MM.1S (cell line): ENCODE data around the gene PCDH20.
"Not testable (repeated sequence)": the region's sequence is repeated elsewhere in the genome, so short reads cannot be mapped to it uniquely, and the experiment has no call there.

Source experiments
- DNase-seq: peaks from one replicate; pipeline ENCODE4 v3.0.0-alpha.2; 2015
- H2AFZ ChIP-seq: fragments of 300-600 bp; sonication (generic); 2 replicates; pipeline ENCODE4 v1.6.0; 2016; ENCODE audit warnings: antibody characterized with exemption, low read length
- H3F3A ChIP-seq: fragments of 300-600 bp; sonication (generic); 2 replicates; pipeline ENCODE4 v1.6.1; 2016; ENCODE audit warnings: mild to moderate bottlenecking, antibody characterized with exemption, low read length, moderate library complexity, mixed read lengths; ENCODE audit not compliant: insufficient read depth
- H3K27ac ChIP-seq: fragments of 300-600 bp; sonication (generic); 2 replicates; pipeline ENCODE4 v1.5.1; 2016; ENCODE audit warnings: mild to moderate bottlenecking, low read length
- H3K27me3 ChIP-seq: fragments of 300-600 bp; sonication (generic); replicated peaks from 2 replicates; pipeline ENCODE4 v1.6.0; 2016; ENCODE audit warnings: low read length; ENCODE audit not compliant: insufficient read depth
- H3K36me3 ChIP-seq: fragments of 300-600 bp; sonication (generic); replicated peaks from 2 replicates; pipeline ENCODE4 v1.6.1; 2016; ENCODE audit warnings: mild to moderate bottlenecking, low read length, mixed read lengths; ENCODE audit not compliant: insufficient read depth
- H3K4me1 ChIP-seq: fragments of 300-600 bp; sonication (generic); 2 replicates; pipeline ENCODE4 v1.6.1; 2016; ENCODE audit warnings: low read length, mixed read lengths
- H3K4me2 ChIP-seq: fragments of 300-600 bp; sonication (generic); 2 replicates; pipeline ENCODE4 v1.6.0; 2016; ENCODE audit warnings: low read depth, low read length
- H3K4me3 ChIP-seq: fragments of 300-600 bp; sonication (generic); 2 replicates; pipeline ENCODE4 v1.5.1; 2016; ENCODE audit warnings: low read length, mixed read lengths
- H3K79me2 ChIP-seq: fragments of 300-600 bp; sonication (generic); 2 replicates; pipeline ENCODE4 v1.6.1; 2016; ENCODE audit warnings: mixed run types, low read length, mixed read lengths
- H3K9ac ChIP-seq: fragments of 300-600 bp; sonication (generic); 2 replicates; pipeline ENCODE4 v1.6.1; 2016; ENCODE audit warnings: low read length, mixed read lengths
- H3K9me2 ChIP-seq: fragments of 300-600 bp; sonication (generic); replicated peaks from 2 replicates; pipeline ENCODE4 v1.6.1; 2016; ENCODE audit warnings: mild to moderate bottlenecking, low read length, mixed read lengths; ENCODE audit not compliant: insufficient read depth
- H3K9me3 ChIP-seq: fragments of 300-600 bp; sonication (generic); replicated peaks from 2 replicates; pipeline ENCODE4 v1.6.1; 2016; ENCODE audit warnings: mild to moderate bottlenecking, low read length, mixed read lengths; ENCODE audit not compliant: insufficient read depth
- H4K20me1 ChIP-seq: fragments of 300-600 bp; sonication (generic); 2 replicates; pipeline ENCODE4 v1.6.1; 2016; ENCODE audit warnings: mild to moderate bottlenecking, low read length, moderate library complexity, mixed read lengths; ENCODE audit not compliant: insufficient read depth
- CTCF ChIP-seq: fragments of 300-600 bp; sonication (generic); IDR thresholded peaks from 2 replicates; pipeline ENCODE4 v1.5.1; 2016; ENCODE audit warnings: antibody characterized with exemption, low read length, mixed read lengths
- EZH2 ChIP-seq: fragments of 300-600 bp; sonication (generic); optimal IDR thresholded peaks from 2 replicates; pipeline ENCODE3; 2017; ENCODE audit warnings: low read depth, mild to moderate bottlenecking, antibody characterized with exemption, low read length, mixed read lengths
- EZH2phosphoT487 ChIP-seq: fragments of 300-600 bp; sonication (generic); IDR thresholded peaks from 2 replicates; pipeline ENCODE4 v1.6.1; 2018; ENCODE audit warnings: antibody characterized with exemption, low read length

The PCDH20 gene

GRCh38 chr13:61387694-61388093 is 28.0 kb downstream of the PCDH20 start:
- Histone ChIP-seq H3K4me3 (no peak overlapping the region), H3K4me1 (peaks cover 10% of the 10 kb centered on the region; the same call in 1 of the 2 replicates), H3K9me2 (no peaks in the 10 kb centered on the region), H3K27ac (no peak overlapping the region), H3K9me3 (no peaks in the 10 kb centered on the region), H3K4me2 (no peak overlapping the region), H3K9ac (no peak overlapping the region), H2AFZ (no peak overlapping the region), H3F3A (peaks cover 12% of the 10 kb centered on the region), H3K79me2 (no peaks in the 10 kb centered on the region), H3K27me3 (no peaks in the 10 kb centered on the region), H4K20me1 (no peaks in the 10 kb centered on the region), H3K36me3 (no peaks in the 10 kb centered on the region)
- DNase-seq = no peak
- TF ChIP-seq CTCF (no peak), EZH2 (no peak), EZH2phosphoT487 (no peak)

- H3F3A ChIP-seq = no peaks in the 10 kb centered on the region
- H4K20me1 ChIP-seq = no peaks in the 10 kb centered on the region
- H3K79me2 ChIP-seq = no peaks in the 10 kb centered on the region
- no peaks in the 10 kb centered on the region for H3K9me3 ChIP-seq
- H3K4me2 ChIP-seq = no peak overlapping the region
- H3K27me3 ChIP-seq = no peaks in the 10 kb centered on the region
- H2AFZ ChIP-seq = no peak overlapping the region
- no peaks in the 10 kb centered on the region for H3K4me1 ChIP-seq
- no peak overlapping the region for H3K9ac ChIP-seq
- TF ChIP-seq EZH2 (no peak), EZH2phosphoT487 (no peak), CTCF (no peak)
- no peaks in the 10 kb centered on the region for H3K36me3 ChIP-seq
- H3K4me3 ChIP-seq = no peak overlapping the region
- H3K27ac ChIP-seq = no peak overlapping the region
- no peak for DNase-seq
- H3K9me2 ChIP-seq = no peaks in the 10 kb centered on the region
These were observed 32.5 kb downstream of the PCDH20 start for GRCh38 chr13:61383111-61383510.

GRCh38 chr13:61370520-61370919 is 45.1 kb downstream of the PCDH20 start:
- TF ChIP-seq EZH2phosphoT487 (no peak), CTCF (no peak), EZH2 (no peak)
- Histone ChIP-seq H3K9ac (no peak overlapping the region), H2AFZ (0 out of 2 replicates have a peak overlapping the region, but pooled peaks have one; percentile 19), H4K20me1 (no peaks in the 10 kb centered on the region), H3K4me1 (peaks cover 14% of the 10 kb centered on the region), H3F3A (no peaks in the 10 kb centered on the region), H3K9me3 (no peaks in the 10 kb centered on the region), H3K27me3 (no peaks in the 10 kb centered on the region), H3K36me3 (no peaks in the 10 kb centered on the region), H3K79me2 (no peaks in the 10 kb centered on the region), H3K27ac (peak overlapping the region; percentile 42; the same call in 1 of the 2 replicates), H3K9me2 (no peaks in the 10 kb centered on the region), H3K4me2 (peak overlapping the region; percentile 43; the same call in 1 of the 2 replicates), H3K4me3 (no peak overlapping the region)
- peak; percentile 41 for DNase-seq

GRCh38 chr13:61364690-61365089 is 51.0 kb downstream of the PCDH20 start:
- H3K9me3 ChIP-seq, H4K20me1 ChIP-seq, H3K4me1 ChIP-seq, H3F3A ChIP-seq, DNase-seq, H3K4me2 ChIP-seq, H3K4me3 ChIP-seq, H3K9ac ChIP-seq, H3K79me2 ChIP-seq, H3K27me3 ChIP-seq, H3K27ac ChIP-seq, H3K9me2 ChIP-seq, H3K36me3 ChIP-seq, H2AFZ ChIP-seq: not testable (repeated sequence)
